Measurements from ENCODE around the gene BBS1.
"Not testable (repeated sequence)": the region's sequence is repeated elsewhere in the genome, so short reads cannot be mapped to it uniquely, and the experiment has no call there.

BBS1 gene

DNA sequence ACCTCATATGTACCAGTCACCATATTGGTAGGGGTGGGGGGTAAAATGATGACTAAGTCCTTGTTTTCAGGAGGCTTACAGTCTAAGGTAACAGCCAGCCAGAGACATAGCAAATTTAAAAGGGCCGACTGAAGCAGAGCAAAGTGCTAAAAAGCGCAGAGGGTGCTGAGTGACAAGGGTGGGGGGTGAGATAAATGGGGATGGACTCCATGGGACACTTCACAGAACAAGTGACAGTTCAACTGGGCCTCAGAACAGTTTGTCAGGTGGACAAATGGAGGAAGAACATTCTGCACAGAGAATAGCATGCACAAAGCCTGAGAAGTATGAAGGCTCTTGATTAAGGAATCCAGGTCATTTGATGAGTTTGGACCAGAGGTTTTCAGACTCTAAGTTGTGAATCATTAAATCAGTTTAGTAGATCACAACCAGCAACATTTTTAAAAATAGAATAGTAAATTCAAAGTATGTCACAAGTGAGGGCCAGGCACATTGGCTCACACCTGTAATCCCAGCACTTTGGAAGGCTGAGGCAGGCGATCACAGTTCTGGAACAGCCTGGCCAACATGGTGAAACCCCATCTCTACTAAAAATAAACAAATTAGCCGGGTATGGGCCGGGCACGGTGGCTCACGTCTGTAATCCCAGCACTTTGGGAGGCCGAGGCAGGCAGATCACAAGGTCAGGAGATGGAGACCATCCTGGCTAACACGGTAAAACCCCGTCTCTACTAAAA, 14.0 kb downstream of the BBS1 start:
- DNase-seq (ENCODE audit: low read depth) = no peak

- no peak for DNase-seq (ENCODE audit: low read depth)
These were observed 18.6 kb downstream of the BBS1 start for GRCh38 chr11:66529069-66529468.

DNA sequence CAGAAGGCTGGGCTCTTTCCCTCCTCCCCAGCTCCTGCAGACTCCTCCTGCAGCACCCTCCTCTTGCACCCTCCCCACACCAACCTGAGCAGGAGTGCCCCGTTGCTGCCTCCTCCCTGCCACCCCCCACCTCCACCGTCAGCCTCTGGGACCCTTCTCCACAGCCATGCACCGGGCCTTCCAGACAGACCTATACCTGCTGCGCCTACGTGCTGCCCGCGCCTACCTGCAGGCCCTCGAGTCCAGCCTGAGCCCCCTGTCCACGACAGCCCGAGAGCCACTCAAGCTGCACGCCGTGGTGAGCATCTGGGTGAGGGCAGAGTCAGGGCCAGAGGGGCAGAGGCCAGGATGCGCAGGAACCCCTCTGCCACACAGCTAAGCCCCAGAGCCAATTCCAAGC, 19.2 kb downstream of the BBS1 start:
- no peak for DNase-seq (ENCODE audit: low read depth)

DNA sequence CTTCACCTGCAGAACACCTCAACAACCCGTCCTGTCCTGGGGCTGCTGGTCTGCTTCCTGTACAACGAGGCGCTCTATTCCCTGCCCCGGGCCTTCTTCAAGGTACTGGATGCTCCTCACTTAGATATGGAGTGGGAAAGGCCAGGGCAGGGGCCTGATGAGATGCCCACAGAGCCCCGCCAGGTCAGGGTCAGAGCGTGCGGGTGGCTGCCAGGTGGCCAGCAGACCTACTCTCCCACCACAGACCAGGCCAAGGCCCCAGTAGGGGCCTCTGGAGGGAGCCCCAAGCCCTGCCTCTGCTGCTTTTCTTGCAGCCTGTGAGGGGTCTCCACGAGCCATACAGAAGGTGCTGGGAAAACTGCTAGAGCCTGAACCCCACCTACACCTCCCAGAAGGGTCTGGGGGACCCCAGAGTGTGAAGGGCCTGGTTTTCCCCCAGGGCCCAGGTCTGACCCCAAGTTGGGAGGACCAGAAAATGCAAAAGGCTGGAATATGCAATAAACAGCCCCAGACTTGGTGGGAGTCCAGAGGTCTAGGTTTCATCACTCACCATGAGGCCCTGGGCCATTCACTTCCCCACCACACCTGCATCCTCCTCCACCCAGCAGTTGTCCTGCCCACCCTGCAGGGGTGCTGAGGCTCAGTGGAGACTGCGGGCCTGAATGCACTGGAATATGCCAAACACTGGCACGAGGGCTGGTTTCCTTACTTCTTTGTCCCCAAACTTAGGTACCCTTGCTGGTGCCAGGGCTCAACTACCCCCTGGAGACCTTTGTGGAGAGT, 20.7 kb downstream of the BBS1 start:
- DNase-seq (ENCODE audit: low read depth) = no peak

DNA sequence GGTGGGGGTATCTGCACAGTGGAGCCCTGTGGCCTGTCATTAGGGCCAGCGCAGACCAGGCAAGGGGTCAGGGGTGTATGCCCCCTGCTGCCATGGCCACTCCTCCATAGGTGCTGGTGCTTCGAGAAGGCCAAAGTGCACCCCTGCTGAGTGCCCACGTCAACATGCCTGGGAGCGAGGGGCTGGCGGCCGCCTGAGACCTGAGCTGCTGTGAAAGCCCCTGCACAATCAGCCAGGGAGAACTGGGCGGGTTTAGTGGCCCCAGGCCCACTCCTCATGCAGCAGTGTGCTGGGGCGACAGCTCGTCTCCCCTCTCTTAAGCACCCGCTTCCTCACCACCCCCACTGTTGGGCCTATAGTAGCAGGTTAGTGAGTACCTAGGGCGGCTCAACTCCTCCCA, 21.4 kb downstream of the BBS1 start:
- DNase-seq (ENCODE audit: low read depth) = no peak

DNA sequence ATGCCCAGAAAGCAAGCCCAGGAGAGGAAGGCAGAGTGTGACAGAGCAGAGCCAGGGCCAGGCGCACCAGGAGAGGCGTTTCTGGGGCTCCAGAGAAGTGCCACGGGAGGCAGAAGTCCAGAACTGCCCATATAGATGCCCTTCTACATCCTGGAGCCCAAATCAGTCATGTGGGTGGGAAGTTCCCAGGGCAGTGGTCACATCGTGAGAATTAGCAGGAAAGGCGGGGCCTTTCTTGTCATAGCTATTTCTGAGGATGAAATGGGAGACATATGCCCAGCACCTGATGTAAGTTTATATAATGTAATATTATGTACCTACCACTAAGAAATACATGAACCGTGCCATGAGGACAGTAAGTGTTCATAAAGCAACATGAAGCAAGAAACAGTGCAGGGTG, 22.3 kb downstream of the BBS1 start:
- no peak for DNase-seq (ENCODE audit: low read depth)

DNA sequence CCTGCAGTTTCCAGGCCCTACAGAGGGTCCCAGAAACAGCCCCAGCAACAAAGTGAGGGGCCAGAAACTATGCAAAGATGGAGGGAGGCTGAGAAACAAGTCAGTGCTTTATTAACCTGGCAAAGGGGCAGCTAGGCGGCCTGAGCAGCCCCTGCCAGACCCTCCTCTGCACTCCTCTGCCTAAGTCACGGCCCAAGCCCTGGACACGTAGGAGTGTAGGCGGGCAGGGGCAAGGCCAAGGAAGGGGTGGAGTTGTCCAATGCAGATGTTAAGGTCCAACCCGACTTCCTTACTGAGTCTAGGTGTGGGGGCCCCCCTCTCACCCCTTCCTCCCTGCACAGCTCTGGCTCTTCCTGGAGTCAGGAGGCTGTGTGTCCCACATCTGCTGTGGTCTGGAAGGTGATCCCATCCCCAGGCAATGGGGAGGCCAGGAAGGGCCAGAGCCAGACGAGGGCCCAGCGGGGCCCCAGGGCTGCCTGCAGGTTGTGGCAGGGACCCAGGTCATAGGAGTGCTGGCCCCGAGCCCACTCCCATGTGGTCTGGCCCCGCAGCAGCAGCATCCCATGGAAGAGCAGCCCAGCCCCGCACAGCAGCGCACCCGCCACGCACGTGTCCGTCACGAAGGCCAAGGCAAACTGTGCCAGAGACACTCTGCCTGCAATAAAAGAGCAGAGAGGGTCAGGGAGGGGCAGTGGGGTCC, 28.9 kb downstream of the BBS1 start:
- no peak for DNase-seq (ENCODE audit: low read depth)

GRCh38 chr11:66539870-66540213, 29.4 kb downstream of the BBS1 start:
- no peak for DNase-seq (ENCODE audit: low read depth)

- not testable (repeated sequence) for DNase-seq (ENCODE audit: low read depth)
These were observed 30.2 kb downstream of the BBS1 start for GRCh38 chr11:66540598-66540997.

- DNase-seq (ENCODE audit: low read depth) = no peak
These were observed 31.5 kb downstream of the BBS1 start for GRCh38 chr11:66541892-66542291.

DNA sequence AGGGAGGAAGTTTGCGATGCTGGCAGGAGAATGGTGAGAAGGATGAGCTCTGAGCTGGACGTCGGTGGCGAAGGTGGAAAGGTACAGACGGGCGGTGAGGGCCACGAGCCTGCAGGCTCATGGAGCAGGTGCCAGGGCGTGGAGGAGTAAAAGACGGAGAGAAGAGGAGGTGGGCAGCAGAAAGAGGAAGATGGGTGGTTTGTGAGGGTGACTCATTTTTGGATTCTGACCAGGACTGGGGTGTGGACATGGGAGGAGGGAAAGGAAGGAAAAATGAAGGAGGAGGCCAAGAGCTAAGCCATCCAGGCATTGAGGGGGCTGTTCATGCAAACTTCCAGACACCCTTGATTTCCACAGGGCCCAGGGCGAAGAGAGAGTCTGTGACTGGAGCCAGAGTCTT, 31.9 kb downstream of the BBS1 start:
- no peak for DNase-seq (ENCODE audit: low read depth)

DNA sequence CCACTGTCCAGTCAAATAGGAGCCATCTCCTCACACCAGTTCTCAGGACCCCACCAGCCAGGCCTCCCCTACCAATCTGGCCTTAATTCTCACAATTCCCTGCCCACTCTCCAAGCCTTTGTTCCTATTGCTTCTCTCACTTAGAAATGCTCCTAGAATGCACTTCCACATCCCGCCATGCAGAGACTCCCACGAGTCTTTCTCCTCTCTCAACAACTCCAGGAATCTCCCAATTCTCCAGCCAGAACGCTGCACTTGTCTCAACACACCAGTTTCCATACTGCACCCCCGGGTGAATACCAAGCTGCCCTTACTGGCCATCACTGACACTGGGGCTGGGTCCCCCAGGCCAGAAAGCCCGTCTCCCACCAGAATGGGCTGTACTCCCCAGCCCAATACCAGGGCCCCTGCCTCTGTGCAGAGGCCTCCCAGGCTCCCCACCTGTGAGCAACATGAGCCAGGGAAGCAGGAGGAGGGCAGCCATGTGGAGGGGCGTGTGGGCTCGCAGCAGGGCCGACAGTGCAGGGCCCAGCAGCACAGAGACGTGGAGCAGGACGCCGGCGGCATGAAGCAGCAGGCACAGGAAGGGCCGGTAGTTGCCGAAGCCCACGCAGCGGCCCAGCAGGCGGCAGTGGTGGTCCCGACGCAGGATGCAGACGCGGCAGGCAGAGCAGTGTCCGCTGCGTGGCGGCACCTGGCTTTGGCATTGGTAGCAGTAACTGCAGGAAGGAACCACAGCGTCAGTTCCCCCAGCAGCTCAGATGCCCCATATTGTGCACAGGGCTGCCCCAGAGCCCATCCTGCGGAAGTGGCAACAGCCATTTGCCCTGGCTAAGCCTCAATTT, 33.0 kb downstream of the BBS1 start:
- DNase-seq (ENCODE audit: low read depth) = peak; percentile 35

DNA sequence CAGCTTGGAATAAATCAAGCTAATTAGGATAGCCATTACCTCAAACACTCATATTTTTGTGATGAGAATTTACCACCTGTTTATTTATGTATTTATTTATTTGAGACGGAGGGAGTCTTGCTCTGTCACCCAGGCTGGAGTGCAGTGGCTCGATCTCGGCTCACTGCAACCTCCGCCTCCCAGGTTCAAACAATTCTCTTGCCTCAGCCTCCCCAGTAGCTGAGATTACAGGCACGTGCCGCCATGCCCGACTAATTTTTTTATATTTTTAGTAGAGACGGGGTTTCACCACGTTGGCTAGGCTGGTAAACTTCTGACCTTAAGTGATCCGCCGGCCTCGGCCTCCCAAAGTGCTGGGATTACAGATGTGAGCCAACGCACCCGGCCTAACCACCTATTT, 34.5 kb downstream of the BBS1 start:
- DNase-seq (ENCODE audit: low read depth) = not testable (repeated sequence)

DNA sequence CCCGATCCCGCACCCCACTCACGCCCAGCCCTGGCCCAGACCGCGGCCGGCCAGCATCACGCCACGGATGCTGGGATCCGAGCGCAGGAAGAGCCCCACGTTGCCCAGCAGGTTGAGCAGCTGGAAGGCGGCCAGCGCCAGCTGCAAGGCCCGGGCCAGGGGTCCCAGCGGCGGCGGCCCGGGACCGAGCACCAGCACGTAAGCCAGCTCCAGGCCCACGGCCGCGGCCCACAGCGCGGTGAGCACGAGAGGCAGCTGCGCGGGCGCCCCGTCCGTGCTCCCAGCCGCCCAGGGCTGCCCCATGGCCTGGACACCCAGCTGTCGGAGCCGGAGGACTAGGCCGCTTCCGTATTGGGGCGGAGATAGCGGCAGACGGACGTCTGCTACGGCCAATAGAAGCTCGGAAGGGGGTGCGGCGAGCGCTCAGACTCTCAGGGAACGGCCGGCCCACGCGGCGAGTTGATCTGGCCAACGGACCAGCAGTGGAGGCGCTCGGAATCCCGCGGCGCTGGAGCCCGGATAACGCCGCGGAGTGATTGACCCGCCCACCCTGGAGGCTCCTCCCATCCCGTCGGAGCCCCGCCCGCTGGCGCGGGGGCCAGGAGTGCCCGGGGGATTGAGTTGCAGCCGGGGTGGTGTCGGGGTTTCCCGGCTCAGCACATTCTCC, 35.4 kb downstream of the BBS1 start, which contains the start of gene ZDHHC24:
Gene ZDHHC24 (minus strand): TSS at position 348 of the 667 bp plus-strand sequence. CDS start 45 bp downstream, at position 303.
- peak; percentile 73 for DNase-seq (ENCODE audit: low read depth)

- DNase-seq (ENCODE audit: low read depth) = no peak
These were observed 36.0 kb downstream of the BBS1 start, which contains the start of gene ACTN3 for GRCh38 chr11:66546368-66546965. Gene ACTN3, plus strand, starts transcription at chr11:66546903. Its CDS starts 35 bp downstream, at chr11:66546938.

GRCh38 chr11:66546966-66547661, 36.7 kb downstream of the BBS1 start:
- DNase-seq (ENCODE audit: low read depth) = no peak

DNA sequence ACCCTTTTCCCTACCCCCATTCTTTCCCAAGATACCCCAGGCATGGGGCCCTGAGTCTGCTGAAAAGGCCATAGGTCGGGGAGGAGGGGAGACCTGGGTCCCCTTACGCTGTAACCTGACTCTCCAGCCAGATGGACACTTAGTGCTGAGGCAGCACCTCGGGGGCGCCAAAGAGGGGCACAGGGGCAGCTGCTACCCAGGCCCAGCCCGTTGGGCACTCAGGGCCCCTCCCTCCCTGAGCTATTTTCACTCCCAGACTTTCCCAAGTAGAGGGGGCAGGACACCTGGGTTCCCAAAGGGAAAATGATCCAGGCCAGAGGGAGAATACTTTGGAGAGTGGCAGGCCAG, 37.2 kb downstream of the BBS1 start:
- DNase-seq (ENCODE audit: low read depth) = no peak

DNA sequence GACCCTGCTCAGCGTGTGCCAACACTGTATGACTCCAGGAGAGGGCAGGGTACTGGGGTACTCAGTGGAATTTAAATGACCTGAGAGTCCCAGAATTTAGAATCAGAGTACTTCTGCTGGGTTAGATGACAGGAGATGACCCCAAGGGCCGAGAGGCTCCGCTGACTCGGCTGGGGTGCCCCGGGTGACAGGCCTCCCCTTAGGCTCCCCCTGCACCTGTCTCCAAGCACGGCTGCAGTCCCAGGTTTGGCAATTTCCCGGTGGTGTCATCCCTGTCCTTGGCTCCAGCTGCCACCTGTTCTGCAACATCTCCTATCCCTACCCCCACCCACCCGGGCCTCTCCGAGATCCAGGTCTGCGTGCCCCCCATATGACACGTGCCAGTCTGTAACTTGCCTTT, 37.6 kb downstream of the BBS1 start:
- DNase-seq (ENCODE audit: low read depth) = no peak

DNA sequence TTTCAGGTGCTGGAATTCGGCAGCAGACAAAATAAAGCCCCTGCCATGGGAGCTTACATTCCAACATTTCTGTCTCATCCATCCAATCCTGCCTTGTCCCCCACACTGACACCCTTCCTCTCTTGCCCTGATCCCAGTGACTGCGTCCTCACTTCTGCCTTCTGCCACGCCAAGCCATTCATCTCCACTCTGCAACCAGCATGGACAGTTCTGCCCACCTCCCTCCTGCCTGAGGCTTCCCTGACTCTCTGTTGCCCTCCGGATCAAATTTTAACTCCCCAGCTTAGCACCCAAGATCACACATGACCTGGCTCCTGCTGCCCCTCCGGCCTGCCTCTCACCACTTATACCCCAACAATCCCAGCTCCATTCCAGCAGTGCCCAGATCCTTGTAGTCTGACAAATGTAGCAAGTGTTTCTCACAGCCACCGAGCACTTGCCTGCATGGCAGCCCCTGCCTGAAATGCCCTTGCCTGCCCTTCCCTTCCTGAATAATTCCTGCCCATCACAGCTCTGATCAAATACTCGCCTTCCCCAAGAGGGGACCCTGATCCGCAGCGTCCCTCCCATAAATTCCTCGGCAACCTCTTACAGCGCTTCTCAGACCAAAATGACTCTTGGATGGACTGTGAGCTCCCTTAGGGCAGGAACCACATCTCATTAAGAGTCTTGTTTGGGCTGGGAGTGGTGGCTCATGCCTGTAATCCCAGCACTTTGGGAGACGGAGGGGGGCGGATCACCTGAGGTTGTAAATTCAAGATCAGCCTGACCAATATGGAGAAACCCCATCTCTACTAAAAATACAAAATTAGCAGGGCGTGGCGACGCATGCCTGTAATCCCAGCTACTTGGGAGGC, 38.6 kb downstream of the BBS1 start:
- DNase-seq (ENCODE audit: low read depth) = no peak
